A549 (cell line): ENCODE results near the gene NR3C1. TPM values are rescaled to one million over a fixed set of nuclear protein-coding genes. Genes with fewer than 3 reads are reported as not detected.

Experiments
- ATAC-seq, 2 experiments: fragments of 200-7000 bp in 1 of 2; fragments of >200 bp in 1 of 2; cut with Nextera tagmentation in 1 of 2; cut with Tn5 transposase in 1 of 2; 3 replicates each; pipeline versions ENCODE4 v1.8.0 to v1.9.1; 2018 to 2020; ENCODE audit warnings: mild to moderate bottlenecking in 1 of 2, moderate library complexity in 1 of 2
- CTCF ChIA-PET: fragments of 300-600 bp; sonication (Branson Sonifier 250); formaldehyde crosslinking; extraction: SDS; loops from one replicate; lab custom pipeline; 2021; ENCODE audit warnings: antibody characterized with exemption, inconsistent platforms; lab: Yijun Ruan, JAX
- POLR2A ChIA-PET: fragments of 350-600 bp; formaldehyde crosslinking; extraction: SDS; loops from one replicate; lab custom pipeline; 2021; ENCODE audit warnings: antibody characterized with exemption, inconsistent platforms; lab: Yijun Ruan, JAX
- DNase-seq, 2 experiments: peaks; one replicate each; pipeline versions ENCODE4 v3.0.0 to v3.0.0-alpha.2; 2011 to 2016; ENCODE audit warnings: low read depth in 1 of 2, low spot score in 1 of 2
- FAIRE-seq: peaks from 2 replicates; lab custom pipeline; 2011; peaks lifted over from hg19 to GRCh38; lab: Jason Lieb, UNC
- H3K27ac ChIP-seq, 2 experiments: fragments of >200 bp; sonication (Bioruptor Twin); formaldehyde crosslinking; 3 replicates each; pipeline ENCODE4 v1.5.1; 2016 to 2017
- H3K4me1 ChIP-seq: fragments of >200 bp; sonication (Bioruptor Twin); formaldehyde crosslinking; 3 replicates; pipeline ENCODE4 v1.6.1; 2016
- H3K4me2 ChIP-seq: fragments of >200 bp; sonication (Bioruptor Twin); formaldehyde crosslinking; 3 replicates; pipeline ENCODE4 v1.6.1; 2016
- H3K4me3 ChIP-seq: fragments of >200 bp; sonication (Bioruptor Twin); formaldehyde crosslinking; 3 replicates; pipeline ENCODE4 v1.5.1; 2016
- H3K9me3 ChIP-seq: fragments of >200 bp; sonication (Bioruptor Twin); formaldehyde crosslinking; 3 replicates; pipeline ENCODE4 v1.6.1; 2016
- BHLHE40 ChIP-seq: IDR thresholded peaks from 2 replicates; pipeline ENCODE4 v1.6.1; 2012; ENCODE audit warnings: low read depth, low read length, inconsistent platforms
- CHD4 ChIP-seq: fragments of 200-600 bp; sonication (generic); IDR thresholded peaks from 2 replicates; pipeline ENCODE4 v1.6.1; 2016; ENCODE audit warnings: antibody characterized with exemption, mild to moderate bottlenecking, borderline replicate concordance
- CTCF ChIP-seq: fragments of >200 bp; sonication (Bioruptor Twin); formaldehyde crosslinking; IDR thresholded peaks from 3 replicates; pipeline ENCODE4 v1.5.1; 2016
- EHF ChIP-seq: fragments of 250-450 bp; sonication (Bioruptor Pico); IDR thresholded peaks from 2 replicates; pipeline ENCODE4 v1.5.0; 2020; ENCODE audit warnings: mild to moderate bottlenecking
- ELK1 ChIP-seq: fragments of 150-350 bp; IDR thresholded peaks from 2 replicates; pipeline ENCODE4 v1.6.1; 2014; ENCODE audit warnings: low read depth, mild to moderate bottlenecking, low read length
- ESRRA ChIP-seq: fragments of 150-350 bp; IDR thresholded peaks from 2 replicates; pipeline ENCODE4 v1.6.1; 2014; ENCODE audit warnings: mild to moderate bottlenecking, low read length, borderline replicate concordance
- FOSL2 ChIP-seq, 2 experiments: fragments of 450-650 bp in 1 of 2; fragments of >200 bp in 1 of 2; sonication (Bioruptor Twin) in 1 of 2; formaldehyde crosslinking; IDR thresholded peaks; 2 replicates each; pipeline versions ENCODE4 v1.5.0 to v1.6.1; 2016 to 2020; ENCODE audit warnings: mild to moderate bottlenecking in 1 of 2, moderate library complexity in 1 of 2
- HDAC2 ChIP-seq: fragments of 200-600 bp; sonication (generic); IDR thresholded peaks from 2 replicates; pipeline ENCODE4 v1.6.1; 2016
- HEYL ChIP-seq: fragments of 250-450 bp; sonication (Bioruptor Pico); IDR thresholded peaks from 2 replicates; pipeline ENCODE4 v1.8.0; 2021; ENCODE audit warnings: mild to moderate bottlenecking, moderate library complexity
- HOXB13 ChIP-seq: fragments of 250-450 bp; sonication (Bioruptor Pico); IDR thresholded peaks from 2 replicates; pipeline ENCODE4 v1.5.0; 2020; ENCODE audit warnings: low read depth, mild to moderate bottlenecking, moderate library complexity
- JUNB ChIP-seq: fragments of >200 bp; sonication (Bioruptor Twin); formaldehyde crosslinking; IDR thresholded peaks from 2 replicates; pipeline ENCODE4 v1.6.1; 2016
- KDM1A ChIP-seq: fragments of 200-600 bp; sonication (generic); IDR thresholded peaks from 2 replicates; pipeline ENCODE4 v1.6.1; 2016; ENCODE audit warnings: low read depth, mild to moderate bottlenecking
- KDM5A ChIP-seq: fragments of 200-600 bp; sonication (generic); IDR thresholded peaks from 2 replicates; pipeline ENCODE4 v1.6.1; 2016; ENCODE audit warnings: antibody characterized with exemption, mild to moderate bottlenecking
- MAFK ChIP-seq: fragments of 450-650 bp; IDR thresholded peaks from 2 replicates; pipeline ENCODE4 v1.6.1; 2014; ENCODE audit not compliant: partially characterized antibody
- MAX ChIP-seq: IDR thresholded peaks from 2 replicates; pipeline ENCODE4 v1.6.1; 2012
- MAZ ChIP-seq: fragments of 150-350 bp; IDR thresholded peaks from 2 replicates; pipeline ENCODE4 v1.6.1; 2014; ENCODE audit warnings: antibody characterized with exemption, low read depth, low read length, borderline replicate concordance
- MYC ChIP-seq: IDR thresholded peaks from 2 replicates; pipeline ENCODE4 v1.6.1; 2012; ENCODE audit warnings: mild to moderate bottlenecking, inconsistent platforms, low read length, improper control_type of control experiment, borderline replicate concordance
- NFE2L2 ChIP-seq: fragments of 150-350 bp; conservative IDR thresholded peaks from 2 replicates; pipeline ENCODE4 v1.6.1; 2014; ENCODE audit warnings: low read length
- NPAS2 ChIP-seq: fragments of 250-450 bp; sonication (Bioruptor Pico); IDR thresholded peaks from 2 replicates; pipeline ENCODE4 v1.8.0; 2022; ENCODE audit warnings: mild to moderate bottlenecking, moderate library complexity, borderline replicate concordance
- PBX3 ChIP-seq: IDR thresholded peaks from 2 replicates; pipeline ENCODE4 v1.6.1; 2012
- POLR2AphosphoS2 ChIP-seq: conservative IDR thresholded peaks from 2 replicates; pipeline ENCODE4 v1.6.1; 2012; ENCODE audit warnings: low read length, improper control_type of control experiment, inconsistent platforms
- RAD21 ChIP-seq, 2 experiments: fragments of >200 bp in 1 of 2; sonication (Bioruptor Twin) in 1 of 2; formaldehyde crosslinking in 1 of 2; IDR thresholded peaks in 1 of 2; conservative IDR thresholded peaks in 1 of 2; 2 replicates in 1 of 2; 3 replicates in 1 of 2; pipeline ENCODE4 v1.6.1; 2012 to 2018; ENCODE audit warnings: inconsistent platforms in 1 of 2
- RCOR1 ChIP-seq: fragments of 150-350 bp; IDR thresholded peaks from 2 replicates; pipeline ENCODE4 v1.6.1; 2014; ENCODE audit warnings: antibody characterized with exemption, low read length, low read depth
- RNF2 ChIP-seq: fragments of 200-600 bp; sonication (generic); IDR thresholded peaks from 2 replicates; pipeline ENCODE4 v1.6.1; 2016; ENCODE audit warnings: low read depth, mild to moderate bottlenecking, antibody characterized with exemption, moderate library complexity, borderline replicate concordance
- SMC3 ChIP-seq: fragments of >200 bp; sonication (Bioruptor Twin); formaldehyde crosslinking; IDR thresholded peaks from 3 replicates; pipeline ENCODE4 v1.6.1; 2018; ENCODE audit warnings: inconsistent platforms
- SREBF2 ChIP-seq: fragments of 450-650 bp; IDR thresholded peaks from 2 replicates; pipeline ENCODE4 v1.6.1; 2014; ENCODE audit warnings: mild to moderate bottlenecking, moderate library complexity
- TFCP2L1 ChIP-seq: fragments of 250-450 bp; sonication (Bioruptor Pico); IDR thresholded peaks from 2 replicates; pipeline ENCODE4 v1.5.0; 2021; ENCODE audit warnings: mild to moderate bottlenecking
- USF2 ChIP-seq: fragments of 450-650 bp; IDR thresholded peaks from 2 replicates; pipeline ENCODE4 v1.6.1; 2014; ENCODE audit warnings: antibody characterized with exemption
- ZNF302 ChIP-seq: fragments of 250-450 bp; sonication (Bioruptor Pico); IDR thresholded peaks from 2 replicates; pipeline ENCODE4 v1.9.0; 2021; ENCODE audit warnings: inconsistent platforms, mild to moderate bottlenecking, moderate library complexity
- WGBS: methylation state at CpG from one replicate; pipeline ENCODE4 v1.1.6; 2017; ENCODE audit errors: missing lambda C conversion rate; 5-methylcytosine and 5-hydroxymethylcytosine counted together
- polyA plus RNA-seq, 4 experiments: library from polyadenylated mRNA; depleted of rRNA in 3 of 4; stranded (reverse); fragments of >200 nt; fragmentation: RNase III in 1 of 4; extraction: RNeasy Plus Mini Kit Qiagen cat#74134 plus additional on column Dnase treatment in 1 of 4; gene quantifications; 2 replicates in 3 of 4; 3 replicates in 1 of 4; pipeline ENCODE4 v1.2.3, GENCODE V29; 2011 to 2017

NR3C1 gene
- polyA plus RNA-seq, 2 of the 4 experiments (the other 2 are of a cell fraction): 46.5 to 73.0 TPM

- no peak for DNase-seq
- no peak for FAIRE-seq
- H3K9me3 ChIP-seq: no peaks in the 10 kb centered on the region
- whole genome bisulfite sequencing: 97% methylated on average over 1 of the region's 1 CpG
- no peak overlapping the region for H3K4me3 ChIP-seq
- peak overlapping the region; percentile 37 to 69; a peak in 4 of 6 replicates for H3K27ac ChIP-seq
- TF ChIP-seq ZNF302 (CRISPR knock-in tag) (no peak), PBX3 (no peak), JUNB (no peak), MAZ (no peak), HDAC2 (no peak), HOXB13 (CRISPR knock-in tag) (no peak), USF2 (no peak), POLR2AphosphoS2 (no peak), SMC3 (no peak)
- peak in 1 of 2 experiments; percentile 3; a peak in 1 of 6 replicates for ATAC-seq
- ChIA-PET CTCF (interaction anchor here (1.2 to 1.6 kb wide), 2 partner anchors 11 to 54 kb away, joined by 3 to 4 read pairs; no protein-coding TSS in a partner anchor), POLR2A (no interaction called here)
- H3K4me1 ChIP-seq: peaks cover 98% of the 10 kb centered on the region
- peak overlapping the region; percentile 52 for H3K4me2 ChIP-seq
Measured at GRCh38 chr5:143350341-143350740, 53.1 kb downstream of the NR3C1 start.

GRCh38 chr5:143349177-143349576, 54.3 kb downstream of the NR3C1 start:
- ATAC-seq (peak; percentile 11 to 31; a peak in 2 of 6 replicates), FAIRE-seq (no peak), DNase-seq (no peak)
- ChIA-PET POLR2A (interaction anchor here (0.5 kb wide), 1 partner anchor 243 kb away, joined by 9 read pairs; no protein-coding TSS in a partner anchor), CTCF (interaction anchor here (1.1 to 1.6 kb wide), 2 partner anchors 11 to 12 kb away, joined by 3 to 4 read pairs; no protein-coding TSS in a partner anchor)
- TF ChIP-seq KDM5A: no peak
- TF ChIP-seq MAFK: peak; percentile 96
- TF ChIP-seq SREBF2: no peak
- TF ChIP-seq CTCF: no peak
- TF ChIP-seq MAX: no peak
- TF ChIP-seq FOSL2 (IDR thresholded peaks at IDR 0.05): no peak
- peak; percentile 93 for TF ChIP-seq FOSL2 (CRISPR knock-in tag; IDR thresholded peaks at IDR 0.05)
- no peak for TF ChIP-seq BHLHE40
- TF ChIP-seq TFCP2L1 (CRISPR knock-in tag): no peak
- TF ChIP-seq NFE2L2: peak; percentile 78
- H3K9me3 ChIP-seq: no peaks in the 10 kb centered on the region
- peaks cover 87% of the 10 kb centered on the region for H3K4me1 ChIP-seq
- H3K27ac ChIP-seq: peak overlapping the region; percentile 52 to 69; a peak in 5 of 6 replicates
- H3K4me3 ChIP-seq: no peak overlapping the region
- peak overlapping the region; percentile 52 for H3K4me2 ChIP-seq

- ATAC-seq (peak in 1 of 2 experiments; percentile 6; a peak in 1 of 6 replicates), FAIRE-seq (no peak), DNase-seq (no peak)
- 54% methylated on average over 3 of the region's 3 CpGs for WGBS
- peaks cover 82% of the 10 kb centered on the region for H3K4me1 ChIP-seq
- H3K4me2 ChIP-seq: peak overlapping the region; percentile 40
- ChIA-PET CTCF (interaction anchor here (0.9 kb wide), 1 partner anchor 9 kb away, joined by 3 read pairs; no protein-coding TSS in a partner anchor), POLR2A (no interaction called here)
- H3K27ac ChIP-seq: peak overlapping the region; percentile 22 to 58; a peak in 4 of 6 replicates
- no peaks in the 10 kb centered on the region for H3K9me3 ChIP-seq
- H3K4me3 ChIP-seq: no peak overlapping the region
- TF ChIP-seq KDM1A: no peak
- no peak for TF ChIP-seq ELK1
- TF ChIP-seq BHLHE40: no peak
- no peak for TF ChIP-seq HEYL (CRISPR knock-in tag)
- TF ChIP-seq MYC: no peak
- no peak for TF ChIP-seq NPAS2 (CRISPR knock-in tag)
- no peak for TF ChIP-seq JUNB
- no peak for TF ChIP-seq HDAC2
- no peak for TF ChIP-seq ESRRA
- no peak for TF ChIP-seq RCOR1
- TF ChIP-seq TFCP2L1 (CRISPR knock-in tag): no peak
- TF ChIP-seq CHD4: no peak
- TF ChIP-seq RAD21 (conservative IDR thresholded peaks at IDR 0.05 in 1 of 2, IDR thresholded peaks at IDR 0.05 in 1 of 2): no peak
- TF ChIP-seq RNF2: no peak
- TF ChIP-seq EHF: no peak
- no peak for TF ChIP-seq SREBF2
Measured at GRCh38 chr5:143347698-143348344, 55.7 kb downstream of the NR3C1 start.
